ENCODE measurements around the gene TSR3.
"Not testable (repeated sequence)": the region's sequence is repeated elsewhere in the genome, so short reads cannot be mapped to it uniquely, and the experiment has no call there.

The TSR3 gene

GRCh38 chr16:1331712-1332617 is 19.7 kb downstream of the TSR3 start:
- Histone ChIP-seq H3K27me3 (replicated peaks; ENCODE audit: control insufficient read depth, insufficient read depth, low read length, poor library complexity, severe bottlenecking) (peaks cover 23% of the 10 kb centered on the region), H3K4me1 (ENCODE audit: control insufficient read depth, insufficient read depth, low read length, poor library complexity, severe bottlenecking) (peaks cover 35% of the 10 kb centered on the region), H3K36me3 (ENCODE audit: control insufficient read depth, insufficient read depth, low read length) (no peaks in the 10 kb centered on the region), H3K9me3 (ENCODE audit: control insufficient read depth, low read length) (no peaks in the 10 kb centered on the region), H3K27ac (ENCODE audit: insufficient read depth, low read length, poor library complexity, severe bottlenecking) (peak overlapping the region; percentile 28), H3K4me3 (ENCODE audit: insufficient read depth, low read depth, low read length, poor library complexity, severe bottlenecking) (peak overlapping the region; percentile 48)
- peak; percentile 26 to 41 (median 26) for DNase-seq

GRCh38 chr16:1330931-1331711 is 20.6 kb downstream of the TSR3 start:
- DNase-seq: no peak
- Histone ChIP-seq H3K36me3 (ENCODE audit: control insufficient read depth, insufficient read depth, low read length) (no peaks in the 10 kb centered on the region), H3K4me1 (ENCODE audit: control insufficient read depth, insufficient read depth, low read length, poor library complexity, severe bottlenecking) (peaks cover 35% of the 10 kb centered on the region), H3K9me3 (ENCODE audit: control insufficient read depth, low read length) (no peaks in the 10 kb centered on the region), H3K27ac (ENCODE audit: insufficient read depth, low read length, poor library complexity, severe bottlenecking) (peak overlapping the region; percentile 28), H3K4me3 (ENCODE audit: insufficient read depth, low read depth, low read length, poor library complexity, severe bottlenecking) (peak overlapping the region; percentile 48), H3K27me3 (replicated peaks; ENCODE audit: control insufficient read depth, insufficient read depth, low read length, poor library complexity, severe bottlenecking) (peaks cover 23% of the 10 kb centered on the region)

GRCh38 chr16:1330260-1330914 is 21.3 kb downstream of the TSR3 start:
- no peak overlapping the region for H3K27ac ChIP-seq (ENCODE audit: insufficient read depth, low read length, poor library complexity, severe bottlenecking)
- H3K4me1 ChIP-seq (ENCODE audit: control insufficient read depth, insufficient read depth, low read length, poor library complexity, severe bottlenecking): peaks cover 35% of the 10 kb centered on the region
- H3K9me3 ChIP-seq (ENCODE audit: control insufficient read depth, low read length): no peaks in the 10 kb centered on the region
- H3K4me3 ChIP-seq (ENCODE audit: insufficient read depth, low read depth, low read length, poor library complexity, severe bottlenecking): no peak overlapping the region
- peaks cover 23% of the 10 kb centered on the region for H3K27me3 ChIP-seq (replicated peaks; ENCODE audit: control insufficient read depth, insufficient read depth, low read length, poor library complexity, severe bottlenecking)
- no peaks in the 10 kb centered on the region for H3K36me3 ChIP-seq (ENCODE audit: control insufficient read depth, insufficient read depth, low read length)
- DNase-seq: no peak

GRCh38 chr16:1328961-1329360 is 22.7 kb downstream of the TSR3 start:
- Histone ChIP-seq H3K36me3 (ENCODE audit: control insufficient read depth, insufficient read depth, low read length) (peaks cover 12% of the 10 kb centered on the region), H3K27me3 (replicated peaks; ENCODE audit: control insufficient read depth, insufficient read depth, low read length, poor library complexity, severe bottlenecking) (peaks cover 16% of the 10 kb centered on the region), H3K4me1 (ENCODE audit: control insufficient read depth, insufficient read depth, low read length, poor library complexity, severe bottlenecking) (peaks cover 28% of the 10 kb centered on the region)
- not testable (repeated sequence) for H3K4me3 ChIP-seq (ENCODE audit: insufficient read depth, low read depth, low read length, poor library complexity, severe bottlenecking); H3K27ac ChIP-seq (ENCODE audit: insufficient read depth, low read length, poor library complexity, severe bottlenecking); H3K9me3 ChIP-seq (ENCODE audit: control insufficient read depth, low read length); DNase-seq

GRCh38 chr16:1328136-1328535 is 23.5 kb downstream of the TSR3 start:
- H3K27ac ChIP-seq (ENCODE audit: insufficient read depth, low read length, poor library complexity, severe bottlenecking); H3K4me3 ChIP-seq (ENCODE audit: insufficient read depth, low read depth, low read length, poor library complexity, severe bottlenecking); H3K9me3 ChIP-seq (ENCODE audit: control insufficient read depth, low read length); H3K27me3 ChIP-seq (replicated peaks; ENCODE audit: control insufficient read depth, insufficient read depth, low read length, poor library complexity, severe bottlenecking); DNase-seq: not testable (repeated sequence)
- Histone ChIP-seq H3K36me3 (ENCODE audit: control insufficient read depth, insufficient read depth, low read length) (peaks cover 21% of the 10 kb centered on the region), H3K4me1 (ENCODE audit: control insufficient read depth, insufficient read depth, low read length, poor library complexity, severe bottlenecking) (peaks cover 22% of the 10 kb centered on the region)

- DNase-seq: no peak
- H3K4me3 ChIP-seq (ENCODE audit: insufficient read depth, low read depth, low read length, poor library complexity, severe bottlenecking): no peak overlapping the region
- H3K36me3 ChIP-seq (ENCODE audit: control insufficient read depth, insufficient read depth, low read length): peaks cover 22% of the 10 kb centered on the region
Observed at GRCh38 chr16:1327619-1327947, 24.1 kb downstream of the TSR3 start.

GRCh38 chr16:1326946-1327618 is 24.6 kb downstream of the TSR3 start:
- DNase-seq: no peak
- H3K27me3 ChIP-seq (replicated peaks; ENCODE audit: control insufficient read depth, insufficient read depth, low read length, poor library complexity, severe bottlenecking): no peaks in the 10 kb centered on the region
- no peaks in the 10 kb centered on the region for H3K9me3 ChIP-seq (ENCODE audit: control insufficient read depth, low read length)
- H3K36me3 ChIP-seq (ENCODE audit: control insufficient read depth, insufficient read depth, low read length): peaks cover 22% of the 10 kb centered on the region
- peaks cover 11% of the 10 kb centered on the region for H3K4me1 ChIP-seq (ENCODE audit: control insufficient read depth, insufficient read depth, low read length, poor library complexity, severe bottlenecking)
- H3K27ac ChIP-seq (ENCODE audit: insufficient read depth, low read length, poor library complexity, severe bottlenecking): no peak overlapping the region
- no peak overlapping the region for H3K4me3 ChIP-seq (ENCODE audit: insufficient read depth, low read depth, low read length, poor library complexity, severe bottlenecking)

More at GRCh38 chr16:1327619-1327947, 24.1 kb downstream of the TSR3 start:
- Histone ChIP-seq H3K9me3 (ENCODE audit: control insufficient read depth, low read length) (no peaks in the 10 kb centered on the region), H3K27ac (ENCODE audit: insufficient read depth, low read length, poor library complexity, severe bottlenecking) (no peak overlapping the region), H3K4me1 (ENCODE audit: control insufficient read depth, insufficient read depth, low read length, poor library complexity, severe bottlenecking) (peaks cover 16% of the 10 kb centered on the region), H3K27me3 (replicated peaks; ENCODE audit: control insufficient read depth, insufficient read depth, low read length, poor library complexity, severe bottlenecking) (peaks cover 4% of the 10 kb centered on the region)

GRCh38 chr16:1326391-1326790 is 25.3 kb downstream of the TSR3 start:
- H3K27ac ChIP-seq (ENCODE audit: insufficient read depth, low read length, poor library complexity, severe bottlenecking): no peak overlapping the region
- no peak for DNase-seq
- H3K4me1 ChIP-seq (ENCODE audit: control insufficient read depth, insufficient read depth, low read length, poor library complexity, severe bottlenecking): peaks cover 4% of the 10 kb centered on the region
- H3K36me3 ChIP-seq (ENCODE audit: control insufficient read depth, insufficient read depth, low read length): peaks cover 29% of the 10 kb centered on the region
- no peak overlapping the region for H3K4me3 ChIP-seq (ENCODE audit: insufficient read depth, low read depth, low read length, poor library complexity, severe bottlenecking)
- H3K27me3 ChIP-seq (replicated peaks; ENCODE audit: control insufficient read depth, insufficient read depth, low read length, poor library complexity, severe bottlenecking): no peaks in the 10 kb centered on the region
- H3K9me3 ChIP-seq (ENCODE audit: control insufficient read depth, low read length): no peaks in the 10 kb centered on the region

GRCh38 chr16:1325673-1326371 is 25.9 kb downstream of the TSR3 start:
- H3K4me3 ChIP-seq (ENCODE audit: insufficient read depth, low read depth, low read length, poor library complexity, severe bottlenecking): no peak overlapping the region
- no peak for DNase-seq
- H3K36me3 ChIP-seq (ENCODE audit: control insufficient read depth, insufficient read depth, low read length): peaks cover 34% of the 10 kb centered on the region
- H3K9me3 ChIP-seq (ENCODE audit: control insufficient read depth, low read length): no peaks in the 10 kb centered on the region
- H3K4me1 ChIP-seq (ENCODE audit: control insufficient read depth, insufficient read depth, low read length, poor library complexity, severe bottlenecking): no peaks in the 10 kb centered on the region
- H3K27ac ChIP-seq (ENCODE audit: insufficient read depth, low read length, poor library complexity, severe bottlenecking): no peak overlapping the region
- no peaks in the 10 kb centered on the region for H3K27me3 ChIP-seq (replicated peaks; ENCODE audit: control insufficient read depth, insufficient read depth, low read length, poor library complexity, severe bottlenecking)

Measured in effector memory CD4-positive, alpha-beta T cell (primary cell).